Measurements from ENCODE around the gene MPC2. TPM values are rescaled to one million over a fixed set of nuclear protein-coding genes. Genes with fewer than 3 reads are reported as not detected.

MPC2 gene
- total RNA-seq, result 22.9 and 25.9 TPM in 2 replicates

GRCh38 chr1:167936930-167937708 lies at the start of gene MPC2:
TSS of gene MPC2 (minus strand) at chr1:167937072. CDS start at chr1:167935841, 1,231 bp downstream.

GRCh38 chr1:167936068-167936929 lies 573 bp downstream of the MPC2 start, which contains the start of gene DCAF6:
TSS of gene DCAF6 (plus strand) at chr1:167936683. CDS start at chr1:167936912, 229 bp downstream.

GRCh38 chr1:167913895-167914496 lies 22.9 kb downstream of the MPC2 start, which contains the start of gene ADCY10:
TSS of gene ADCY10 (minus strand) at chr1:167914134. CDS start at chr1:167905140, 8,994 bp downstream.

Other genes starting within 250 kb of the MPC2 start
- 228 and 229 TPM in 2 replicates for gene MPZL1, start 215.1 kb downstream of the MPC2 start, total RNA-seq
- under 0.01 TPM in 2 replicates for gene ADCY10, start 22.9 kb downstream of the MPC2 start, total RNA-seq
- 47.5 and 56.4 TPM in 2 replicates for gene DCAF6, start 389 bp downstream of the MPC2 start, total RNA-seq
- gene GPR161, start 199.9 kb upstream of the MPC2 start, total RNA-seq, result 20.8 and 26.4 TPM in 2 replicates
- 37.7 and 47.6 TPM in 2 replicates for gene TIPRL, start 241.9 kb upstream of the MPC2 start, total RNA-seq

Measured in placental epithelial cell (primary cell).